Stimulated activated CD4-positive, alpha-beta T cell treated with anti-CD3 and anti-CD28 coated beads, Interleukin-15, amount 100 ng/mL, for 1 hour (primary cell): ENCODE data around the gene FAM184B.

Experiments
- DNase-seq, 2 donors: peaks; one replicate each; pipeline ENCODE4 v3.0.0-alpha.2; 2020; ENCODE audit warnings: low read depth in 1 of 2, low spot score in 1 of 2

The FAM184B gene

GRCh38 chr4:17642398-17642783 lies 139.0 kb downstream of the FAM184B start:
- DNase-seq: no peak

GRCh38 chr4:17639136-17639535 lies 142.3 kb downstream of the FAM184B start:
- DNase-seq: no peak

GRCh38 chr4:17636696-17637622 lies 144.5 kb downstream of the FAM184B start:
- peak; percentile 26 to 58 for DNase-seq

- DNase-seq: no peak
Observed at GRCh38 chr4:17636341-17636695, 145.1 kb downstream of the FAM184B start.

GRCh38 chr4:17635056-17635455 lies 146.4 kb downstream of the FAM184B start:
- DNase-seq: no peak

GRCh38 chr4:17633600-17633999 lies 147.8 kb downstream of the FAM184B start:
- no peak for DNase-seq

- no peak for DNase-seq
Observed at GRCh38 chr4:17630228-17630627, 151.2 kb downstream of the FAM184B start.

- no peak for DNase-seq
Observed at GRCh38 chr4:17624821-17625220, 156.6 kb downstream of the FAM184B start.

GRCh38 chr4:17623451-17624001 lies 157.9 kb downstream of the FAM184B start:
- no peak for DNase-seq

GRCh38 chr4:17619416-17620105 lies 161.9 kb downstream of the FAM184B start:
- DNase-seq: no peak

- DNase-seq: no peak
Observed at GRCh38 chr4:17618926-17619325, 162.5 kb downstream of the FAM184B start.

- no peak for DNase-seq
Observed at GRCh38 chr4:17616283-17616682, 165.1 kb downstream of the FAM184B start.

GRCh38 chr4:17614416-17615299 lies 166.8 kb downstream of the FAM184B start, which contains the start of gene MED28:
Gene MED28, plus strand, starts transcription at chr4:17614641. Its CDS starts 14 bp downstream, at chr4:17614655.
- peak; percentile 89 for DNase-seq

- no peak for DNase-seq
Observed at GRCh38 chr4:17613761-17614415, 167.5 kb downstream of the FAM184B start.

GRCh38 chr4:17605236-17605635 lies 176.2 kb downstream of the FAM184B start:
- DNase-seq: no peak

GRCh38 chr4:17599826-17600225 lies 181.6 kb downstream of the FAM184B start:
- DNase-seq: no peak

- no peak for DNase-seq
Observed at GRCh38 chr4:17597517-17597916, 183.9 kb downstream of the FAM184B start.

- no peak for DNase-seq
Observed at GRCh38 chr4:17595471-17596005, 185.9 kb downstream of the FAM184B start.

GRCh38 chr4:17589355-17589754 lies 192.1 kb downstream of the FAM184B start:
- DNase-seq: no peak
